ENCODE results near the gene IL32. TPM values are rescaled to one million over a fixed set of nuclear protein-coding genes. Genes with fewer than 3 reads are reported as not detected.

IL32 gene
- polyA plus RNA-seq, 1 donor from 2014 or later = 59.8 TPM

DNA sequence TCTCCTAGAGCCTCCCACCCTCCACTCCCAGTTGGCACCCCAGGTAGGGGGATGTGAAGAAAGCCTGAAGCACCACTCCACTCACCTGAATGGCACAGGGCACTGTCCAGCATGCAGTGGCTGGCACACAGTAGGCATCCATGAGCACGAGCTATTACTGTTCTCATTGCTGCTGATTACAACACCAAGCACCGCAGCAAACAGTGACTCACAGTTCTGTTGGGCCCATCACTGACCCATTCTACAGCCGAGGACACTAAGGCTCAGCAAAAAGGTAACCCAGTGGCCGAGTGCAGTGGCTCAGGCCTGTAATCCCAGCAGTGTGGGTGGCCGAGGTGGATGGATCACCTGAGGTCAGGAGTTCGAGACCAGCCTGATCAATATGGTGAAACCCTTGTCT lies 30.9 kb downstream of the IL32 start:
- Mint-ChIP-seq H3K27ac (peak overlapping the region in 1 of 3 donors; percentile 85), H3K4me3 (no peak overlapping the region), H3K4me1 (peaks cover 21 to 29% (median 26%) of the 10 kb centered on the region in 3 donors), H3K36me3 (no peaks in the 10 kb centered on the region), H3K9me3 (no peaks in the 10 kb centered on the region), H3K27me3 (no peaks in the 10 kb centered on the region)

GRCh38 chr16:3097266-3097665 lies 31.8 kb downstream of the IL32 start:
- no peaks in the 10 kb centered on the region for H3K9me3 Mint-ChIP-seq
- H3K27me3 Mint-ChIP-seq = no peaks in the 10 kb centered on the region
- H3K4me3 Mint-ChIP-seq = no peak overlapping the region
- no peaks in the 10 kb centered on the region for H3K36me3 Mint-ChIP-seq
- peaks cover 28 to 30% (median 30%) of the 10 kb centered on the region in 3 donors for H3K4me1 Mint-ChIP-seq
- no peak overlapping the region for H3K27ac Mint-ChIP-seq

- peaks cover 26 to 36% (median 36%) of the 10 kb centered on the region in 3 donors for H3K4me1 Mint-ChIP-seq
- H3K36me3 Mint-ChIP-seq = no peaks in the 10 kb centered on the region
- peak within 1 kb of the TSS; percentile 78 to 95 (median 84) for H3K27ac Mint-ChIP-seq
- H3K4me3 Mint-ChIP-seq = peak within 1 kb of the TSS; percentile 77 to 93 (median 88)
- H3K9me3 Mint-ChIP-seq = no peaks in the 10 kb centered on the region
- H3K27me3 Mint-ChIP-seq = no peaks in the 10 kb centered on the region
Measured at GRCh38 chr16:3098459-3099394, 33.3 kb downstream of the IL32 start, which contains the start of gene ZSCAN10. ZSCAN10 (minus strand) TSS chr16:3099294; CDS start chr16:3092937, 6,357 bp downstream.

GRCh38 chr16:3099395-3099731 lies 33.9 kb downstream of the IL32 start:
- no peaks in the 10 kb centered on the region for H3K36me3 Mint-ChIP-seq
- peaks cover 26 to 38% (median 36%) of the 10 kb centered on the region in 3 donors for H3K4me1 Mint-ChIP-seq
- H3K4me3 Mint-ChIP-seq = peak overlapping the region in 2 of 4 donors; percentile 12 to 84
- peak overlapping the region in 1 of 3 donors; percentile 63 for H3K27ac Mint-ChIP-seq
- no peaks in the 10 kb centered on the region for H3K27me3 Mint-ChIP-seq
- no peaks in the 10 kb centered on the region for H3K9me3 Mint-ChIP-seq

GRCh38 chr16:3099732-3100499 lies 34.5 kb downstream of the IL32 start:
- no peaks in the 10 kb centered on the region for H3K27me3 Mint-ChIP-seq
- H3K4me1 Mint-ChIP-seq = peaks cover 22 to 33% (median 30%) of the 10 kb centered on the region in 3 donors
- no peaks in the 10 kb centered on the region for H3K9me3 Mint-ChIP-seq
- peak overlapping the region; percentile 77 to 93 (median 88) for H3K4me3 Mint-ChIP-seq
- peak overlapping the region; percentile 63 to 95 (median 84) for H3K27ac Mint-ChIP-seq
- no peaks in the 10 kb centered on the region for H3K36me3 Mint-ChIP-seq

GRCh38 chr16:3101018-3101840 lies 35.8 kb downstream of the IL32 start:
- Mint-ChIP-seq H3K27me3 (no peaks in the 10 kb centered on the region), H3K4me3 (peak overlapping the region; percentile 77 to 92 (median 84)), H3K4me1 (peaks cover 24 to 32% (median 24%) of the 10 kb centered on the region in 3 donors), H3K36me3 (no peaks in the 10 kb centered on the region), H3K27ac (peak overlapping the region; percentile 14 to 47 (median 46)), H3K9me3 (no peaks in the 10 kb centered on the region)

- Mint-ChIP-seq H3K36me3 (no peaks in the 10 kb centered on the region), H3K9me3 (no peaks in the 10 kb centered on the region), H3K4me3 (peak overlapping the region; percentile 39 to 92 (median 84)), H3K4me1 (peaks cover 22 to 32% (median 24%) of the 10 kb centered on the region in 3 donors), H3K27me3 (no peaks in the 10 kb centered on the region), H3K27ac (peak overlapping the region; percentile 2 to 47 (median 14))
Measured at GRCh38 chr16:3101841-3102470, 36.5 kb downstream of the IL32 start.

DNA sequence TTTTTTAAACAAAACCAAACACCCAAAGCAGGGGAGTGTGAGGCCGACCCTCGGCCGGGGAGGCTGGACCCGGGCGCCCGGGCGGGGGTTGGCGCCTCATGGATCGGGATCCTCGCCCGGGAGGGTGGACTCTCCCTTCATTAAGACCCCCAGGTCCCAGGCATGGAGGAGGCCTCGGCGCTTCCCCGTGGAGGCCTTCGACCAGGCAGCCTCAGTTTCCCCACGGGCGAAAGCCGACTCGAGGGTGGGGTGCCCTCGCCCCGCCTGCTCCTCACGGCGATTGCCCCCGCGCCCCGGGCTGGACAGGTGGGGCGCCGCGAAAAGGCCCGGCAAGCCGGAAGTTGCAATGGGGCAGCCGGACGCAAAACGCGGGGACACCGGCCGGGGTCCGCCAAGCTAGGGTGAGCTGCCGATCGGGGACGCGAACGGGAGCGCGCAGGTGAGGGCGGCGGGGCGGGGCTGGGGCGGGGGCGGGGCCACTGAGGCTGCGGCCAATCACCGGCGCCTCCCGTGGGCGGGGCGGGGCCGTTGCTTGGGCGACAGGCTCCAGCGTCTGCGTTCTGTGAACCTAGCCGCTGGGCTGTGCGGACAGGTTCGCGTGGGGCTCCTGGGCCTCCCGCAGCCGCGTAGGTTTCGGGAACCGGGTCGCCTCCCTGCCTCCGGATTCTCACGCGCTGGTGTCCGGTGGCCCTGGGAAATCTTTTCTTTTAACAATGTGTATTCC lies 40.9 kb downstream of the IL32 start:
- no peaks in the 10 kb centered on the region for H3K9me3 Mint-ChIP-seq
- peaks cover 9 to 28% (median 13%) of the 10 kb centered on the region in 3 donors for H3K4me1 Mint-ChIP-seq
- H3K36me3 Mint-ChIP-seq = no peaks in the 10 kb centered on the region
- H3K27me3 Mint-ChIP-seq = no peaks in the 10 kb centered on the region
- peak overlapping the region; percentile 78 to 91 (median 88) for H3K4me3 Mint-ChIP-seq
- peak overlapping the region; percentile 45 to 86 (median 84) for H3K27ac Mint-ChIP-seq

- Mint-ChIP-seq H3K27me3 (peaks cover 8% of the 10 kb centered on the region), H3K36me3 (peaks cover 2% of the 10 kb centered on the region), H3K9me3 (no peaks in the 10 kb centered on the region), H3K4me1 (peaks cover 1 to 2% (median 2%) of the 10 kb centered on the region in 3 donors), H3K4me3 (peak within 1 kb of the TSS in 3 of 4 donors; percentile 9 to 63 (median 31)), H3K27ac (no peak within 1 kb of the TSS)
Measured at GRCh38 chr16:3112058-3112880, 46.8 kb downstream of the IL32 start, which contains the start of gene ZNF205. ZNF205 (plus strand) TSS chr16:3112586; CDS start chr16:3113431, 845 bp downstream.

DNA sequence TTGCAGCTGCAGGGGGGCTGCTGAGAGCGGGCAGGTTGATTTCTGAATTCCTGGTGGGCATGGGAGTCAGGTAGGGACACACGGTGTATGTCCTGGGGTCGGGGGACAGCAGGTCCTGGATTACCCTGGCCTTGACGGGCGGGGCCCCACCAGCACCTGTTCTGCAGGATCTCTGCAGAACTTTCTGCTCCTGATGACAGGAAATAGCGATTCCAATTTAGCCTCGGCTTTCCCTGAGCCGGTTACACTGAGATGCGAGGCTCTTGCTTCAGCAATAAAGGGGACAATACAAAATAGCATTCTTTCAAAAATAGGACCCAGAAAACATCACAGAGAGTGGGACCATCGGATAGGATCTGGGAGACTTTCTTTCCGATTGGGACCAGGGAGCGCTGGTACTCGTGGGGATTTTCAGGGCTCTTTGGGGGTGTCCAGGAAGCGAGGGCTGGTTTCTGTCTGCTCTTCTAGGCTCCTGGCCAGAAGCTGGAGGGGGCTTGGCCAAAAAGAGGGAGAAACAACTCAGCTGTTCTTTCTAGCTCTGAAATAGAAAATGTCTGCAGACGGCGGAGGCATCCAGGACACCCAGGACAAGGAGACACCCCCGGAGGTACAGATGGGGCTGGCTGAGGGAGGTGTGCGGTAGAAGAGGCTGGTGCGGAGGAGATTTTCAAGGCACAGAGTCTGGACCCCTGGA lies 47.6 kb downstream of the IL32 start:
- Mint-ChIP-seq H3K27me3 (peaks cover 8% of the 10 kb centered on the region), H3K27ac (no peak overlapping the region), H3K4me1 (peaks cover 0 to 1% (median 0%) of the 10 kb centered on the region in 3 donors), H3K4me3 (peak overlapping the region in 1 of 4 donors; percentile 9), H3K9me3 (no peaks in the 10 kb centered on the region), H3K36me3 (peaks cover 2% of the 10 kb centered on the region)

- Mint-ChIP-seq H3K9me3 (no peaks in the 10 kb centered on the region), H3K27ac (peak overlapping the region in 1 of 3 donors; percentile 71), H3K4me3 (peak overlapping the region in 1 of 4 donors; percentile 53), H3K36me3 (peaks cover 2% of the 10 kb centered on the region), H3K4me1 (peaks cover 0 to 1% (median 0%) of the 10 kb centered on the region in 3 donors), H3K27me3 (peaks cover 8% of the 10 kb centered on the region)
Measured at GRCh38 chr16:3113765-3114479, 48.5 kb downstream of the IL32 start.

GRCh38 chr16:3115003-3115402 lies 49.6 kb downstream of the IL32 start:
- Mint-ChIP-seq H3K4me1 (peaks cover 0 to 1% (median 0%) of the 10 kb centered on the region in 3 donors), H3K27ac (no peak overlapping the region), H3K9me3 (no peaks in the 10 kb centered on the region), H3K27me3 (peaks cover 8% of the 10 kb centered on the region), H3K36me3 (peaks cover 2% of the 10 kb centered on the region), H3K4me3 (no peak overlapping the region)

Data from IgD-negative memory B cell (primary cell).